IMR-90 (cell line): ENCODE data around the gene TTC7B. TPM values are rescaled to one million over a fixed set of nuclear protein-coding genes. Genes with fewer than 3 reads are reported as not detected.

Experiments
- ATAC-seq: fragments of 200-7000 bp; cut with Tn5 transposase; 2 replicates; pipeline ENCODE4 v1.9.1; 2020; ENCODE audit warnings: low read depth, mild to moderate bottlenecking, moderate library complexity
- BruUV-seq: library from RNA; stranded (reverse); fragments of 400-500 nt; replicated peaks from 2 replicates; lab custom pipeline; 2021; lab: Mats Ljungman, UMichigan
- CTCF ChIA-PET: fragments of 300-600 bp; formaldehyde crosslinking; extraction: SDS; loops from one replicate; lab custom pipeline; 2021; ENCODE audit warnings: antibody characterized with exemption; lab: Yijun Ruan, JAX
- POLR2A ChIA-PET: fragments of 300-600 bp; sonication (Branson Sonifier 250); formaldehyde crosslinking; loops from one replicate; lab custom pipeline; 2022; ENCODE audit warnings: antibody characterized with exemption; ENCODE audit not compliant: unreplicated experiment; lab: Charles Lee
- DNase-seq: peaks from one replicate; pipeline ENCODE4 v3.0.0; 2013
- H2AFZ ChIP-seq: replicated peaks from 2 replicates; pipeline ENCODE3; 2013; ENCODE audit warnings: low read length, mild to moderate bottlenecking; ENCODE audit not compliant: poor library complexity
- H2AK5ac ChIP-seq: 2 replicates; pipeline ENCODE4 v1.6.1; 2013; ENCODE audit warnings: low read depth, low read length, inconsistent platforms
- H2AK9ac ChIP-seq: replicated peaks from 2 replicates; pipeline ENCODE3; 2013; ENCODE audit warnings: mild to moderate bottlenecking, low read depth, low read length, moderate library complexity; ENCODE audit not compliant: poor library complexity
- H2BK120ac ChIP-seq: 2 replicates; pipeline ENCODE4 v1.6.1; 2013; ENCODE audit warnings: low read depth, low read length, inconsistent platforms
- H2BK15ac ChIP-seq: 3 replicates; pipeline ENCODE4 v1.6.1; 2013; ENCODE audit warnings: low read depth, low read length, inconsistent platforms
- H2BK20ac ChIP-seq: 2 replicates; pipeline ENCODE4 v1.6.1; 2013; ENCODE audit warnings: low read depth, mild to moderate bottlenecking, inconsistent platforms, low read length, moderate library complexity
- H2BK5ac ChIP-seq: 2 replicates; pipeline ENCODE4 v1.6.1; 2013; ENCODE audit warnings: mild to moderate bottlenecking, low read depth, low read length, inconsistent platforms; ENCODE audit not compliant: poor library complexity, severe bottlenecking
- H3K14ac ChIP-seq: replicated peaks from 2 replicates; pipeline ENCODE4 v1.6.1; 2013; ENCODE audit warnings: low read depth, low read length, inconsistent platforms
- H3K18ac ChIP-seq: 2 replicates; pipeline ENCODE4 v1.6.1; 2013; ENCODE audit warnings: low read depth, low read length, control low read depth
- H3K23ac ChIP-seq: 2 replicates; pipeline ENCODE4 v1.6.1; 2013; ENCODE audit warnings: low read depth, low read length, inconsistent platforms
- H3K27ac ChIP-seq: 2 replicates; pipeline ENCODE4 v1.5.1; 2013; ENCODE audit warnings: mild to moderate bottlenecking, control low read depth, low read length; ENCODE audit not compliant: insufficient read depth
- H3K27me3 ChIP-seq: 2 replicates; pipeline ENCODE4 v1.6.1; 2013; ENCODE audit warnings: low read length; ENCODE audit not compliant: control insufficient read depth, insufficient read depth
- H3K36me3 ChIP-seq: 2 replicates; pipeline ENCODE4 v1.6.1; 2013; ENCODE audit warnings: low read length, mixed read lengths; ENCODE audit not compliant: control insufficient read depth, insufficient read depth
- H3K4ac ChIP-seq: 2 replicates; pipeline ENCODE4 v1.6.1; 2013; ENCODE audit warnings: low read depth, low read length, inconsistent platforms
- H3K4me1 ChIP-seq: 2 replicates; pipeline ENCODE4 v1.6.1; 2013; ENCODE audit warnings: low read length, mixed read lengths; ENCODE audit not compliant: control insufficient read depth, insufficient read depth
- H3K4me2 ChIP-seq: 2 replicates; pipeline ENCODE4 v1.6.1; 2013; ENCODE audit warnings: low read depth, mild to moderate bottlenecking, control low read depth, low read length, moderate library complexity
- H3K4me3 ChIP-seq: 2 replicates; pipeline ENCODE4 v1.5.1; 2013; ENCODE audit warnings: low read depth, mild to moderate bottlenecking, control low read depth, low read length, moderate library complexity; ENCODE audit not compliant: insufficient read depth
- H3K56ac ChIP-seq: 2 replicates; pipeline ENCODE4 v1.6.1; 2013; ENCODE audit warnings: low read length, inconsistent platforms; ENCODE audit not compliant: insufficient read depth; ENCODE audit errors: extremely low read depth
- H3K79me1 ChIP-seq, 2 experiments: 2 replicates each; pipeline ENCODE4 v1.6.1; 2013; ENCODE audit warnings: low read length in 2 of 2, inconsistent platforms in 1 of 2, low read depth in 1 of 2
- H3K9ac ChIP-seq: 2 replicates; pipeline ENCODE4 v1.6.1; 2013; ENCODE audit warnings: low read depth, low read length, control low read depth
- H3K9me1 ChIP-seq: 2 replicates; pipeline ENCODE4 v1.6.1; 2013; ENCODE audit warnings: low read length, inconsistent platforms; ENCODE audit not compliant: insufficient read depth
- H3K9me3 ChIP-seq: 2 replicates; pipeline ENCODE4 v1.6.1; 2013; ENCODE audit warnings: low read length; ENCODE audit not compliant: control insufficient read depth, insufficient read depth
- H4K20me1 ChIP-seq: 2 replicates; pipeline ENCODE4 v1.6.1; 2013; ENCODE audit warnings: low read length, inconsistent platforms; ENCODE audit not compliant: insufficient read depth
- H4K5ac ChIP-seq: 2 replicates; pipeline ENCODE4 v1.6.1; 2013; ENCODE audit warnings: mild to moderate bottlenecking, low read depth, low read length, control low read depth
- H4K8ac ChIP-seq, 2 experiments: 2 replicates each; pipeline ENCODE4 v1.6.1; 2013; ENCODE audit warnings: low read depth in 2 of 2, low read length in 2 of 2, control low read depth in 1 of 2, inconsistent platforms in 1 of 2
- H4K91ac ChIP-seq: 2 replicates; pipeline ENCODE4 v1.6.1; 2013; ENCODE audit warnings: low read depth, low read length, inconsistent platforms; ENCODE audit not compliant: insufficient read depth
- CEBPB ChIP-seq: IDR thresholded peaks from 2 replicates; pipeline ENCODE4 v1.6.1; 2012; ENCODE audit warnings: low read depth, low read length, improper control_type of control experiment
- CTCF ChIP-seq: conservative IDR thresholded peaks from 2 replicates; pipeline ENCODE4 v1.5.1; 2012; ENCODE audit warnings: mild to moderate bottlenecking, low read depth, low read length, improper control_type of control experiment
- ELK1 ChIP-seq: fragments of 150-350 bp; IDR thresholded peaks from 2 replicates; pipeline ENCODE4 v1.6.1; 2016; ENCODE audit warnings: low read depth, mild to moderate bottlenecking, low read length, moderate library complexity, borderline replicate concordance
- MAFK ChIP-seq: IDR thresholded peaks from 2 replicates; pipeline ENCODE4 v1.6.1; 2012; ENCODE audit warnings: low read depth, low read length, improper control_type of control experiment
- MAZ ChIP-seq: IDR thresholded peaks from 2 replicates; pipeline ENCODE4 v1.6.1; 2012; ENCODE audit warnings: low read depth, mild to moderate bottlenecking, low read length, improper control_type of control experiment, moderate library complexity, borderline replicate concordance
- MXI1 ChIP-seq: IDR thresholded peaks from 2 replicates; pipeline ENCODE4 v1.6.1; 2012; ENCODE audit warnings: low read depth, mild to moderate bottlenecking, low read length, moderate library complexity, borderline replicate concordance
- POLR2A ChIP-seq: IDR thresholded peaks from 2 replicates; pipeline ENCODE4 v1.6.1; 2012; ENCODE audit warnings: mild to moderate bottlenecking, low read depth, low read length
- RAD21 ChIP-seq: IDR thresholded peaks from 2 replicates; pipeline ENCODE4 v1.6.1; 2012; ENCODE audit warnings: low read length, improper control_type of control experiment
- RCOR1 ChIP-seq: IDR thresholded peaks from 2 replicates; pipeline ENCODE4 v1.6.1; 2012; ENCODE audit warnings: mild to moderate bottlenecking, low read length, improper control_type of control experiment; ENCODE audit not compliant: insufficient replicate concordance
- SMC3 ChIP-seq: fragments of 150-350 bp; IDR thresholded peaks from 2 replicates; pipeline ENCODE4 v1.6.1; 2016; ENCODE audit warnings: low read depth, mild to moderate bottlenecking, antibody characterized with exemption, low read length, moderate library complexity
- USF2 ChIP-seq: fragments of 150-350 bp; IDR thresholded peaks from 2 replicates; pipeline ENCODE4 v1.6.1; 2017; ENCODE audit warnings: mild to moderate bottlenecking, antibody characterized with exemption, low read length, low read depth
- WGBS, 2 experiments: methylation state at CpG; one replicate each; pipeline versions ENCODE4 v1.1.5 to v1.1.7; 2013; ENCODE audit warnings: missing lambda C conversion rate in 2 of 2; ENCODE audit not compliant: insufficient read length in 1 of 2; ENCODE audit errors: extremely low coverage in 2 of 2; 5-methylcytosine and 5-hydroxymethylcytosine counted together
- dilution Hi-C: fragments of 300-500 bp; cut with HindIII; formaldehyde crosslinking; loops from one replicate; pipeline ENCODE4 v1.14.3; 2018; ENCODE audit warnings: low sequenced_read_pairs; ENCODE audit not compliant: unreplicated experiment
- in situ Hi-C: fragments of 300-500 bp; cut with MboI; formaldehyde crosslinking; loops from 3 replicates; pipeline ENCODE4 v1.14.3; 2019; ENCODE audit warnings: low sequenced_read_pairs, inconsistent platforms, mixed read lengths
- intact Hi-C: fragments of 100-400 bp; cut with micrococcal nuclease; formaldehyde crosslinking; loops from 2 replicates; pipeline ENCODE4 v1.10.0; 2022
- polyA plus RNA-seq, 3 experiments: library from polyadenylated mRNA; depleted of rRNA; stranded (reverse); fragments of >200 nt; gene quantifications; 2 replicates each; pipeline ENCODE4 v1.2.3, GENCODE V29; 2012; ENCODE audit warnings: low replicate concordance in 1 of 3
- total RNA-seq: library from RNA; depleted of rRNA; stranded (reverse); fragments of >200 nt; gene quantifications from 2 replicates; pipeline ENCODE4 v1.2.3, GENCODE V29; 2012

The TTC7B gene
- total and polyA plus RNA-seq, 2 of the 4 experiments (the other 2 are of a cell fraction) = 18.1 to 35.3 TPM

GRCh38 chr14:90648421-90648820, 167.8 kb downstream of the TTC7B start:
- TF ChIP-seq USF2 (no peak), RAD21 (no peak), SMC3 (no peak), MAZ (no peak), ELK1 (no peak), CTCF (no peak), POLR2A (no peak), MAFK (no peak), CEBPB (no peak), MXI1 (no peak), RCOR1 (no peak)
- no peak overlapping the region for H3K27ac ChIP-seq
- no peak overlapping the region for H3K18ac ChIP-seq
- CTCF ChIA-PET = interaction anchor here (0.5 to 0.6 kb wide), 2 partner anchors 110 to 420 kb away, joined by 3 read pairs; no protein-coding TSS in a partner anchor
- peaks cover 11% of the 10 kb centered on the region for H3K36me3 ChIP-seq
- no peak overlapping the region for H2AK9ac ChIP-seq
- POLR2A ChIA-PET = no interaction called here
- DNase-seq (no peak), ATAC-seq (no peak)
- H3K79me1 ChIP-seq = no peaks in the 10 kb centered on the region
- H2AK5ac ChIP-seq = no peak overlapping the region
- in situ Hi-C loops (no loop called here), dilution Hi-C loops (no loop called here), intact Hi-C loops (no loop called here)
- no peak overlapping the region for H4K8ac ChIP-seq
- H3K4ac ChIP-seq = no peak overlapping the region
- peaks cover 9% of the 10 kb centered on the region; the same call in 1 of the 2 replicates for H3K4me1 ChIP-seq
- no peak overlapping the region for H3K9ac ChIP-seq
- H2BK120ac ChIP-seq = no peak overlapping the region
- no peak overlapping the region for H4K5ac ChIP-seq
- no peaks in the 10 kb centered on the region for H3K27me3 ChIP-seq
- WGBS, 2 experiments = 67% methylated on average over 1 of the region's 5 CpGs; no CpG with 5 or more reads in 1 of the 2 experiments
- H3K9me3 ChIP-seq = no peaks in the 10 kb centered on the region
- H3K14ac ChIP-seq = no peak overlapping the region
- BruUV-seq = no TSS peak
- H2BK20ac ChIP-seq = no peak overlapping the region
- H2BK5ac ChIP-seq = no peak overlapping the region
- H3K23ac ChIP-seq = no peak overlapping the region
- H3K4me3 ChIP-seq = no peak overlapping the region
- H3K56ac ChIP-seq = no peak overlapping the region
- H2BK15ac ChIP-seq = no peak overlapping the region
- peaks cover 15% of the 10 kb centered on the region for H3K9me1 ChIP-seq
- no peak overlapping the region for H4K91ac ChIP-seq
- no peak overlapping the region for H2AFZ ChIP-seq
- no peak overlapping the region for H3K4me2 ChIP-seq
- no peaks in the 10 kb centered on the region for H4K20me1 ChIP-seq
